Activated naive CD4-positive, alpha-beta T cell treated with anti-CD3 and anti-CD28 coated beads, Interleukin-2, amount 10 ng/mL, durations not matched to agents 7 days and 5 days (primary cell): ENCODE data around the gene GALNT18.

Source experiments
- CTCF ChIA-PET: fragments of 350-600 bp; sonication (Branson Sonifier 250); formaldehyde crosslinking; loops from one replicate; lab custom pipeline; 2021; ENCODE audit warnings: antibody characterized with exemption; lab: Charles Lee
- DNase-seq: peaks from one replicate; pipeline ENCODE4 v3.0.0-alpha.2; 2020
- H3K27ac Mint-ChIP-seq: one replicate; pipeline ENCODE4 v1.8.0; 2021; ENCODE audit warnings: mild to moderate bottlenecking, moderate library complexity, mixed read lengths
- H3K27me3 Mint-ChIP-seq: one replicate; pipeline ENCODE4 v1.8.0; 2021; ENCODE audit warnings: mild to moderate bottlenecking, mixed read lengths
- H3K36me3 Mint-ChIP-seq: one replicate; pipeline ENCODE4 v1.8.0; 2021; ENCODE audit warnings: mixed read lengths
- H3K4me1 Mint-ChIP-seq: one replicate; pipeline ENCODE4 v1.8.0; 2021; ENCODE audit warnings: mixed read lengths
- H3K4me3 Mint-ChIP-seq: one replicate; pipeline ENCODE4 v1.8.0; 2021; ENCODE audit warnings: mild to moderate bottlenecking, moderate library complexity, mixed read lengths
- H3K9me3 Mint-ChIP-seq: one replicate; pipeline ENCODE4 v1.8.0; 2021; ENCODE audit warnings: mixed read lengths

The GALNT18 gene

GRCh38 chr11:11270236-11270775 is 351.5 kb downstream of the GALNT18 start:
- H3K36me3 Mint-ChIP-seq = no peaks in the 10 kb centered on the region
- H3K4me3 Mint-ChIP-seq = no peak overlapping the region
- peaks cover 15% of the 10 kb centered on the region for H3K27me3 Mint-ChIP-seq
- no peak overlapping the region for H3K27ac Mint-ChIP-seq
- CTCF ChIA-PET = no interaction called here
- no peaks in the 10 kb centered on the region for H3K9me3 Mint-ChIP-seq
- no peaks in the 10 kb centered on the region for H3K4me1 Mint-ChIP-seq
- DNase-seq = no peak

- no peak for DNase-seq
- Mint-ChIP-seq H3K27me3 (peaks cover 10% of the 10 kb centered on the region), H3K9me3 (no peaks in the 10 kb centered on the region), H3K36me3 (no peaks in the 10 kb centered on the region), H3K27ac (no peak overlapping the region), H3K4me3 (no peak overlapping the region), H3K4me1 (no peaks in the 10 kb centered on the region)
- CTCF ChIA-PET = interaction anchor here (0.8 to 1.4 kb wide), 5 partner anchors 18 to 346 kb away, joined by 3 to 5 read pairs (median 3); no protein-coding TSS in a partner anchor
These were observed 353.1 kb downstream of the GALNT18 start for GRCh38 chr11:11268706-11269105.

DNA sequence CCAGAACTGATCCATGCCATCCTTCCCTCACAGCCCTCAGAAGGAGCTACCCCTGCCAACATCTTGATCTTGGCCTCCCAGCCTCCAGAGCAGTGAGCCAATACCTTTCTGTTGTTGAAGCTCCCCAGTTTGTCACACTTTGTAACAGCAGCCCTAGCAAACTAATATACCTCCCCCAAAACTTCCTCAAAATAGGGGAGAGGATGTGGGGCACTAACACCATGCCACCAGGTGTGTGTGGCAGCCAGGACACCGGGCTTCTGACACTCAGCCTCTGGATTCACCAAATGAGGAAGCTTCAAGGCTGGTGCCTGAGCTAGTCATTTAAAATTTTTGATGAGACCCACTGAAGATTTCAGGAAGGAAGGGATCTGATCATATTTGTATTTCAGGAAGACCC is 353.7 kb downstream of the GALNT18 start:
- no peaks in the 10 kb centered on the region for H3K36me3 Mint-ChIP-seq
- H3K9me3 Mint-ChIP-seq = no peaks in the 10 kb centered on the region
- H3K27ac Mint-ChIP-seq = no peak overlapping the region
- CTCF ChIA-PET = interaction anchor here (0.8 to 2.2 kb wide), 5 partner anchors 18 to 519 kb away, joined by 3 to 6 read pairs (median 3); no protein-coding TSS in a partner anchor
- peaks cover 9% of the 10 kb centered on the region for H3K27me3 Mint-ChIP-seq
- no peaks in the 10 kb centered on the region for H3K4me1 Mint-ChIP-seq
- DNase-seq = no peak
- no peak overlapping the region for H3K4me3 Mint-ChIP-seq

- Mint-ChIP-seq H3K36me3 (no peaks in the 10 kb centered on the region), H3K4me1 (no peaks in the 10 kb centered on the region), H3K27me3 (peaks cover 5% of the 10 kb centered on the region), H3K27ac (no peak overlapping the region), H3K9me3 (no peaks in the 10 kb centered on the region), H3K4me3 (no peak overlapping the region)
- CTCF ChIA-PET = interaction anchor here (0.7 to 2.2 kb wide), 10 partner anchors 12 to 524 kb away, joined by 3 to 13 read pairs (median 4); no protein-coding TSS in a partner anchor
- no peak for DNase-seq
These were observed 354.5 kb downstream of the GALNT18 start for GRCh38 chr11:11267312-11267711.

GRCh38 chr11:11265994-11266606 is 355.7 kb downstream of the GALNT18 start:
- peak; percentile 72 for DNase-seq
- peaks cover 11% of the 10 kb centered on the region for H3K27me3 Mint-ChIP-seq

GRCh38 chr11:11265320-11265719 is 356.5 kb downstream of the GALNT18 start:
- CTCF ChIA-PET = interaction anchor here (0.7 to 1.0 kb wide), 2 partner anchors 228 to 229 kb away, joined by 3 to 7 read pairs; no protein-coding TSS in a partner anchor
- H3K9me3 Mint-ChIP-seq = no peaks in the 10 kb centered on the region
- H3K36me3 Mint-ChIP-seq = no peaks in the 10 kb centered on the region
- no peaks in the 10 kb centered on the region for H3K4me1 Mint-ChIP-seq
- H3K27ac Mint-ChIP-seq = no peak overlapping the region
- H3K27me3 Mint-ChIP-seq = peaks cover 11% of the 10 kb centered on the region
- H3K4me3 Mint-ChIP-seq = no peak overlapping the region
- no peak for DNase-seq

More at GRCh38 chr11:11265994-11266606, 355.7 kb downstream of the GALNT18 start:
- Mint-ChIP-seq H3K4me1 (no peaks in the 10 kb centered on the region), H3K9me3 (no peaks in the 10 kb centered on the region), H3K4me3 (no peak overlapping the region), H3K36me3 (no peaks in the 10 kb centered on the region), H3K27ac (no peak overlapping the region)
- CTCF ChIA-PET = interaction anchor here (0.7 to 2.2 kb wide), 10 partner anchors 13 to 521 kb away, joined by 3 to 13 read pairs (median 4); no protein-coding TSS in a partner anchor

GRCh38 chr11:11263238-11264005 is 358.4 kb downstream of the GALNT18 start:
- Mint-ChIP-seq H3K27me3 (peaks cover 11% of the 10 kb centered on the region), H3K4me3 (no peak overlapping the region), H3K4me1 (no peaks in the 10 kb centered on the region), H3K9me3 (no peaks in the 10 kb centered on the region), H3K27ac (no peak overlapping the region), H3K36me3 (no peaks in the 10 kb centered on the region)
- CTCF ChIA-PET = interaction anchor here (0.7 to 1.6 kb wide), 3 partner anchors 18 to 235 kb away, joined by 3 to 9 read pairs (median 3); no protein-coding TSS in a partner anchor
- DNase-seq = no peak

- Mint-ChIP-seq H3K9me3 (no peaks in the 10 kb centered on the region), H3K4me1 (no peaks in the 10 kb centered on the region), H3K4me3 (no peak overlapping the region), H3K36me3 (no peaks in the 10 kb centered on the region), H3K27me3 (peaks cover 15% of the 10 kb centered on the region), H3K27ac (no peak overlapping the region)
- CTCF ChIA-PET = interaction anchor here (1.0 to 1.6 kb wide), 2 partner anchors 234 to 235 kb away, joined by 3 to 9 read pairs; no protein-coding TSS in a partner anchor
- DNase-seq = no peak
These were observed 359.5 kb downstream of the GALNT18 start for GRCh38 chr11:11262171-11262920.

- Mint-ChIP-seq H3K36me3 (no peaks in the 10 kb centered on the region), H3K4me3 (no peak overlapping the region), H3K27ac (no peak overlapping the region), H3K4me1 (no peaks in the 10 kb centered on the region), H3K9me3 (no peaks in the 10 kb centered on the region), H3K27me3 (peaks cover 15% of the 10 kb centered on the region)
- DNase-seq = no peak
- CTCF ChIA-PET = interaction anchor here (1.0 kb wide), 1 partner anchor 234 kb away, joined by 3 read pairs; no protein-coding TSS in a partner anchor
These were observed 360.2 kb downstream of the GALNT18 start for GRCh38 chr11:11261629-11262028.

DNA sequence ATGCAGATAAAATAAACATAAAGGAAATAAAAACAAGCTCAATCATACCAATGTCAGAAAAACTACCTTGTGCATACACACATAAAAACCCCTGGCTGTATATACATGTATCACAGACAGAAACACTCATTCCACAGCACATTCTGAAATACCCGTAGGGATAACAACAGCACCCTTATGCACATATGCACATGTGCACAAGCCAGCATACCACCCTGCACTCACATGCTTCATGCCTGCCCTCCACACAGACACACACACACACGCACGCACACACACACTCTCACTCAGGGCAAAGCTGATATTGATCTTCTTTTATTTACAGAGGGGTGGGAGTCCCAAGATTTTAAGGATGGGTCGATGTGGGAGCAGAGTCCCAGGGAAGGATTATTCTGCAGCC is 360.9 kb downstream of the GALNT18 start:
- Mint-ChIP-seq H3K27ac (no peak overlapping the region), H3K4me1 (no peaks in the 10 kb centered on the region), H3K9me3 (no peaks in the 10 kb centered on the region), H3K27me3 (peaks cover 14% of the 10 kb centered on the region), H3K4me3 (no peak overlapping the region), H3K36me3 (no peaks in the 10 kb centered on the region)
- CTCF ChIA-PET = no interaction called here
- no peak for DNase-seq

DNA sequence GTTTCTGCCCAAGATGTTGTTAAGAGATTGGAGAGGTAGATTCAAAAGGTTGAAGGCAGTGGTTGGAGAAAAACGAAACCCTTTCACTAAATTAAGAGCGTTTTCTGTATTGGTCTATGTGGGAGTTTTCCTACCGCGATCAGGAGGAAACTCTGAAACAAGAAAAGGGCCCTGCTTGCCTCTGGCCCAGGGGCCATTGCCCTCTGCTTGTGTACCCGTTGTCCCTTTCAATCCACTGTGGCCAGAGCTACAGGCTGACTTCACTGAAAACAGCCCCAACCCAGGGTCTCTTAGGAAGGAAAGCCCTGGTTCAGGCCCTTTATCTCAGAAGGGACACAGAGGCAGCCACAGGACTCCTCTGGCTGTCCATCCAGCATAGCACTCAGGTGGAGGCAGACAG is 367.8 kb downstream of the GALNT18 start:
- Mint-ChIP-seq H3K9me3 (no peaks in the 10 kb centered on the region), H3K36me3 (no peaks in the 10 kb centered on the region), H3K27me3 (peaks cover 14% of the 10 kb centered on the region), H3K4me3 (no peak overlapping the region), H3K27ac (no peak overlapping the region), H3K4me1 (no peaks in the 10 kb centered on the region)
- CTCF ChIA-PET = no interaction called here
- no peak for DNase-seq

- H3K27ac Mint-ChIP-seq = no peak overlapping the region
- H3K9me3 Mint-ChIP-seq = no peaks in the 10 kb centered on the region
- H3K27me3 Mint-ChIP-seq = peaks cover 14% of the 10 kb centered on the region
- no peak overlapping the region for H3K4me3 Mint-ChIP-seq
- no peak for DNase-seq
- no peaks in the 10 kb centered on the region for H3K36me3 Mint-ChIP-seq
- CTCF ChIA-PET = no interaction called here
- H3K4me1 Mint-ChIP-seq = no peaks in the 10 kb centered on the region
These were observed 368.3 kb downstream of the GALNT18 start for GRCh38 chr11:11253497-11253896.

- H3K4me3 Mint-ChIP-seq = no peak overlapping the region
- CTCF ChIA-PET = no interaction called here
- H3K4me1 Mint-ChIP-seq = no peaks in the 10 kb centered on the region
- no peaks in the 10 kb centered on the region for H3K36me3 Mint-ChIP-seq
- H3K9me3 Mint-ChIP-seq = peaks cover under 1% of the 10 kb centered on the region
- peaks cover 11% of the 10 kb centered on the region for H3K27me3 Mint-ChIP-seq
- no peak for DNase-seq
- H3K27ac Mint-ChIP-seq = no peak overlapping the region
These were observed 369.4 kb downstream of the GALNT18 start for GRCh38 chr11:11252403-11252802.
